ENCODE data around the gene FAM78B.

Gene FAM78B

GRCh38 chr1:166129006-166129405 lies 37.8 kb downstream of the FAM78B start:
- in situ Hi-C loops (cut with HindIII; ENCODE audit: low pct_ligation_motif_present, low pct_unique_long_range_greater_than_20kb, low sequenced_read_pairs) = no loop called here

GRCh38 chr1:166128195-166128594 lies 38.6 kb downstream of the FAM78B start:
- in situ Hi-C loops (cut with HindIII; ENCODE audit: low pct_ligation_motif_present, low pct_unique_long_range_greater_than_20kb, low sequenced_read_pairs) = no loop called here
- no peak for DNase-seq

More at GRCh38 chr1:166129006-166129405, 37.8 kb downstream of the FAM78B start:
- no peak for DNase-seq

GRCh38 chr1:166127003-166127402 lies 39.8 kb downstream of the FAM78B start:
- DNase-seq = no peak
- in situ Hi-C loops (cut with HindIII; ENCODE audit: low pct_ligation_motif_present, low pct_unique_long_range_greater_than_20kb, low sequenced_read_pairs) = no loop called here

- no peak for DNase-seq
- in situ Hi-C loops (cut with HindIII; ENCODE audit: low pct_ligation_motif_present, low pct_unique_long_range_greater_than_20kb, low sequenced_read_pairs) = no loop called here
These were observed 43.8 kb downstream of the FAM78B start for GRCh38 chr1:166122873-166123466.

GRCh38 chr1:166121010-166121409 lies 45.8 kb downstream of the FAM78B start:
- in situ Hi-C loops (cut with HindIII; ENCODE audit: low pct_ligation_motif_present, low pct_unique_long_range_greater_than_20kb, low sequenced_read_pairs) = no loop called here
- DNase-seq = no peak

GRCh38 chr1:166120281-166120680 lies 46.5 kb downstream of the FAM78B start:
- DNase-seq = no peak
- in situ Hi-C loops (cut with HindIII; ENCODE audit: low pct_ligation_motif_present, low pct_unique_long_range_greater_than_20kb, low sequenced_read_pairs) = no loop called here

- in situ Hi-C loops (cut with HindIII; ENCODE audit: low pct_ligation_motif_present, low pct_unique_long_range_greater_than_20kb, low sequenced_read_pairs) = no loop called here
These were observed 47.3 kb downstream of the FAM78B start for GRCh38 chr1:166119471-166119965.

GRCh38 chr1:166117776-166118175 lies 49.0 kb downstream of the FAM78B start:
- DNase-seq = no peak
- in situ Hi-C loops (cut with HindIII; ENCODE audit: low pct_ligation_motif_present, low pct_unique_long_range_greater_than_20kb, low sequenced_read_pairs) = no loop called here

More at GRCh38 chr1:166119471-166119965, 47.3 kb downstream of the FAM78B start:
- no peak for DNase-seq

GRCh38 chr1:166116026-166116425 lies 50.8 kb downstream of the FAM78B start:
- DNase-seq = no peak
- in situ Hi-C loops (cut with HindIII; ENCODE audit: low pct_ligation_motif_present, low pct_unique_long_range_greater_than_20kb, low sequenced_read_pairs) = no loop called here

GRCh38 chr1:166114419-166114818 lies 52.4 kb downstream of the FAM78B start:
- in situ Hi-C loops (cut with HindIII; ENCODE audit: low pct_ligation_motif_present, low pct_unique_long_range_greater_than_20kb, low sequenced_read_pairs) = no loop called here
- DNase-seq = no peak

GRCh38 chr1:166113630-166114029 lies 53.2 kb downstream of the FAM78B start:
- no peak for DNase-seq
- in situ Hi-C loops (cut with HindIII; ENCODE audit: low pct_ligation_motif_present, low pct_unique_long_range_greater_than_20kb, low sequenced_read_pairs) = no loop called here

GRCh38 chr1:166113031-166113430 lies 53.8 kb downstream of the FAM78B start:
- in situ Hi-C loops (cut with HindIII; ENCODE audit: low pct_ligation_motif_present, low pct_unique_long_range_greater_than_20kb, low sequenced_read_pairs) = no loop called here

GRCh38 chr1:166112425-166112824 lies 54.4 kb downstream of the FAM78B start:
- no peak for DNase-seq
- in situ Hi-C loops (cut with HindIII; ENCODE audit: low pct_ligation_motif_present, low pct_unique_long_range_greater_than_20kb, low sequenced_read_pairs) = no loop called here

More at GRCh38 chr1:166113031-166113430, 53.8 kb downstream of the FAM78B start:
- DNase-seq = no peak

- in situ Hi-C loops (cut with HindIII; ENCODE audit: low pct_ligation_motif_present, low pct_unique_long_range_greater_than_20kb, low sequenced_read_pairs) = no loop called here
- no peak for DNase-seq
These were observed 55.4 kb downstream of the FAM78B start for GRCh38 chr1:166111430-166111829.

GRCh38 chr1:166090244-166090643 lies 76.6 kb downstream of the FAM78B start:
- in situ Hi-C loops (cut with HindIII; ENCODE audit: low pct_ligation_motif_present, low pct_unique_long_range_greater_than_20kb, low sequenced_read_pairs) = no loop called here
- DNase-seq = no peak

- in situ Hi-C loops (cut with HindIII; ENCODE audit: low pct_ligation_motif_present, low pct_unique_long_range_greater_than_20kb, low sequenced_read_pairs) = no loop called here
- DNase-seq = no peak
These were observed 77.0 kb downstream of the FAM78B start for GRCh38 chr1:166089804-166090203.

- no peak for DNase-seq
- in situ Hi-C loops (cut with HindIII; ENCODE audit: low pct_ligation_motif_present, low pct_unique_long_range_greater_than_20kb, low sequenced_read_pairs) = no loop called here
These were observed 78.2 kb downstream of the FAM78B start for GRCh38 chr1:166088572-166088955.

- DNase-seq = no peak
- in situ Hi-C loops (cut with HindIII; ENCODE audit: low pct_ligation_motif_present, low pct_unique_long_range_greater_than_20kb, low sequenced_read_pairs) = no loop called here
These were observed 78.8 kb downstream of the FAM78B start for GRCh38 chr1:166087734-166088571.

GRCh38 chr1:166086113-166086883 lies 80.5 kb downstream of the FAM78B start:
- in situ Hi-C loops (cut with HindIII; ENCODE audit: low pct_ligation_motif_present, low pct_unique_long_range_greater_than_20kb, low sequenced_read_pairs) = no loop called here
- DNase-seq = no peak
